GM12878 (cell line): Measurements from ENCODE around the gene MAP2K2. TPM values are rescaled to one million over a fixed set of nuclear protein-coding genes. Genes with fewer than 3 reads are reported as not detected.

Experiments used
- ATAC-seq: fragments of 200-7000 bp; cut with Tn5 transposase; 3 replicates; pipeline ENCODE4 v1.9.1; 2020; ENCODE audit warnings: mild to moderate bottlenecking, moderate library complexity
- BruUV-seq: library from RNA; stranded (reverse); fragments of 400-500 nt; replicated peaks from 2 replicates; lab custom pipeline; 2021; lab: Mats Ljungman, UMichigan
- CTCF ChIA-PET: fragments of 300-600 bp; sonication (Branson Sonifier 250); formaldehyde crosslinking; extraction: SDS; loops from one replicate; lab custom pipeline; 2021; ENCODE audit warnings: inconsistent platforms; lab: Yijun Ruan, JAX
- POLR2A ChIA-PET: fragments of 350-600 bp; formaldehyde crosslinking; extraction: SDS; loops from one replicate; lab custom pipeline; 2021; ENCODE audit warnings: inconsistent platforms; lab: Charles Lee
- RAD21 ChIA-PET: fragments of 300-600 bp; sonication (Branson Sonifier 250); formaldehyde crosslinking; loops from one replicate; lab custom pipeline; 2023; ENCODE audit warnings: antibody characterized with exemption; ENCODE audit not compliant: unreplicated experiment; lab: Charles Lee
- SMC1A ChIA-PET: fragments of 300-600 bp; sonication (Branson Sonifier 250); formaldehyde crosslinking; loops from one replicate; lab custom pipeline; 2023; ENCODE audit not compliant: unreplicated experiment, uncharacterized antibody; lab: Charles Lee
- DNase-seq: peaks from one replicate; pipeline ENCODE4 v3.0.0-alpha.2; 2011; ENCODE audit warnings: low read depth, low spot score
- FAIRE-seq: peaks from 3 replicates; lab custom pipeline; 2011; peaks lifted over from hg19 to GRCh38; lab: Jason Lieb, UNC
- H2AFZ ChIP-seq: 2 replicates; pipeline ENCODE4 v1.6.0; 2011; ENCODE audit warnings: low read depth, low read length, control low read depth; ENCODE audit not compliant: control insufficient read depth
- H3K27ac ChIP-seq: 2 replicates; pipeline ENCODE4 v1.5.1; 2011; ENCODE audit warnings: control low read depth; ENCODE audit not compliant: control insufficient read depth, insufficient read depth
- H3K27me3 ChIP-seq, 2 experiments: replicated peaks in 1 of 2; 2 replicates each; pipeline versions ENCODE4 v1.6.0 to v1.6.1; 2011; ENCODE audit warnings: low read length in 1 of 2; ENCODE audit not compliant: control insufficient read depth in 2 of 2, insufficient read depth in 2 of 2
- H3K36me3 ChIP-seq, 2 experiments: 2 replicates each; pipeline ENCODE4 v1.5.1; 2011; ENCODE audit warnings: low read length in 1 of 2; ENCODE audit not compliant: control insufficient read depth in 2 of 2, insufficient read depth in 2 of 2
- H3K4me1 ChIP-seq: 2 replicates; pipeline ENCODE4 v1.6.1; 2011; ENCODE audit warnings: mild to moderate bottlenecking, low read length, moderate library complexity, mixed read lengths; ENCODE audit not compliant: control insufficient read depth, insufficient read depth
- H3K4me2 ChIP-seq: 2 replicates; pipeline ENCODE4 v1.6.0; 2011; ENCODE audit warnings: control low read depth; ENCODE audit not compliant: control insufficient read depth, insufficient read depth
- H3K4me3 ChIP-seq: fragments of 200-600 bp; sonication (generic); 2 replicates; pipeline ENCODE4 v1.5.1; 2016
- H3K79me2 ChIP-seq: 2 replicates; pipeline ENCODE4 v1.6.0; 2011; ENCODE audit warnings: low read length; ENCODE audit not compliant: control insufficient read depth, insufficient read depth
- H3K9ac ChIP-seq: 2 replicates; pipeline ENCODE4 v1.8.0; 2011; ENCODE audit warnings: low read length, control low read depth, mixed read lengths; ENCODE audit not compliant: control insufficient read depth, insufficient read depth
- H3K9me3 ChIP-seq: replicated peaks from 3 replicates; pipeline ENCODE4 v1.5.1; 2011; ENCODE audit warnings: mild to moderate bottlenecking, low read length; ENCODE audit not compliant: control insufficient read depth, insufficient read depth
- H4K20me1 ChIP-seq: 2 replicates; pipeline ENCODE4 v1.6.0; 2011; ENCODE audit not compliant: control insufficient read depth, insufficient read depth
- EP300 ChIP-seq, 2 experiments: fragments of 150-350 bp in 1 of 2; IDR thresholded peaks; 2 replicates each; pipeline ENCODE4 v1.6.1; 2011 to 2012; ENCODE audit warnings: low read depth in 2 of 2, low read length in 2 of 2, borderline replicate concordance in 1 of 2, improper control_type of control experiment in 1 of 2, inconsistent platforms in 1 of 2; ENCODE audit not compliant: control insufficient read depth in 1 of 2
- EZH2 ChIP-seq: IDR thresholded peaks from 2 replicates; pipeline ENCODE4 v1.6.1; 2012; ENCODE audit warnings: low read depth, mild to moderate bottlenecking, control low read depth, inconsistent platforms, low read length, borderline replicate concordance; ENCODE audit not compliant: control insufficient read depth
- KLF5 ChIP-seq: fragments of 450-650 bp; IDR thresholded peaks from 2 replicates; pipeline ENCODE4 v1.6.1; 2014; ENCODE audit warnings: mild to moderate bottlenecking; ENCODE audit not compliant: partially characterized antibody
- NBN ChIP-seq: fragments of 450-650 bp; IDR thresholded peaks from 2 replicates; pipeline ENCODE4 v1.6.1; 2016
- NFIC ChIP-seq: IDR thresholded peaks from 2 replicates; pipeline ENCODE4 v1.6.1; 2012; ENCODE audit warnings: low read depth, mild to moderate bottlenecking, inconsistent platforms, low read length, moderate library complexity
- PAX8 ChIP-seq: fragments of 450-650 bp; IDR thresholded peaks from 2 replicates; pipeline ENCODE4 v1.6.1; 2017; ENCODE audit warnings: mild to moderate bottlenecking, moderate library complexity
- RFX5 ChIP-seq: IDR thresholded peaks from 2 replicates; pipeline ENCODE4 v1.6.1; 2011; ENCODE audit warnings: low read depth, low read length, improper control_type of control experiment
- SMC3 ChIP-seq: IDR thresholded peaks from 2 replicates; pipeline ENCODE4 v1.6.1; 2011; ENCODE audit warnings: low read length, improper control_type of control experiment, borderline replicate concordance
- SP1 ChIP-seq: IDR thresholded peaks from one replicate; pipeline ENCODE4 v1.6.1; 2011; ENCODE audit warnings: low read depth, low read length
- ZZZ3 ChIP-seq: IDR thresholded peaks from 2 replicates; pipeline ENCODE4 v1.6.1; 2011; ENCODE audit warnings: low read depth; ENCODE audit not compliant: control insufficient read depth, insufficient read length
- WGBS: methylation state at CpG from one replicate; pipeline ENCODE4 v1.1.6; 2016; ENCODE audit warnings: low lambda C conversion rate; ENCODE audit not compliant: insufficient replicate concordance, insufficient coverage; ENCODE audit errors: missing lambda C conversion rate; 5-methylcytosine and 5-hydroxymethylcytosine counted together
- in situ Hi-C: fragments of 300-500 bp; cut with MboI; formaldehyde crosslinking; loops from 9 replicates; pipeline ENCODE4 v1.14.3; 2018; ENCODE audit warnings: mixed read lengths
- intact Hi-C: fragments of 100-400 bp; cut with micrococcal nuclease; formaldehyde crosslinking; loops from one replicate; pipeline ENCODE4 v1.14.2; 2022; ENCODE audit not compliant: unreplicated experiment
- polyA plus RNA-seq, 11 experiments: library from polyadenylated mRNA; depleted of rRNA in 4 of 11; unstranded in 6 of 11; stranded (reverse) in 5 of 11; fragments of >200 nt; fragmentation: Nextera tagmentation in 4 of 11; fragmentation: Illumina TruSeq in 1 of 11; extraction: Ambion mirVana in 4 of 11; extraction: Trizol in 1 of 11; gene quantifications; 1 replicate in 1 of 11; 2 replicates in 10 of 11; pipeline versions ENCODE4 v1.2.1 to v1.2.3, GENCODE V29; 2011 to 2016; ENCODE audit warnings: inconsistent platforms in 2 of 11, missing spikeins in 2 of 11, low read depth in 1 of 11
- total RNA-seq, 4 experiments: library from RNA; depleted of rRNA in 3 of 4; stranded (reverse); fragments of >200 nt in 3 of 4; fragmentation: Illumina TruSeq in 1 of 4; extraction: Trizol in 1 of 4; gene quantifications; 2 replicates each; pipeline versions ENCODE4 v1.2.1 to v1.2.3, GENCODE V29; 2013 to 2021

Gene MAP2K2
- total and polyA plus RNA-seq, 10 of the 15 experiments (the other 5 are each of a cell fraction or from before 2014, with no cell fraction given), result 1.00 to 210 (median 53.5) TPM

DNA sequence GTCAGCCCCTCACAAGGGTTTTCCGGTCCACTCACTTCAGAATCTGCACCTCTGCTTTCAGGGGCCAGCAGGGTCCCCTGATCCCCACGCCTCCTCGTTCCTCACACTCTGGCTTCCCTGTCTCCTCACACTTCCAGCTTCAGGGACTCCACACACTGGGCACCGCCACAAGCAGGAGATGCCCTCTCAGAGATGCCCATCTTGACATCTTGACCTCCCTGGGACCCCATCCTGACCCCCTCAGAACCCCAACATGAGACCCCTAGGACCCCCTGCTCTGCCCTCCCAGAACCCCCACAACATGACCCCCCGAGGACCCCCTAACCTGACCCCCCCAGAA is 2.7 kb downstream of the MAP2K2 start:
- intact Hi-C loops (loop anchor here (5.0 kb wide), 1 partner anchor 134 kb away; the partner anchor contains the start of gene EEF2), in situ Hi-C loops (no loop called here)
- no peaks in the 10 kb centered on the region for H3K9me3 ChIP-seq
- peaks cover 4% of the 10 kb centered on the region for H3K4me1 ChIP-seq
- DNase-seq (no peak), ATAC-seq (no peak), FAIRE-seq (no peak)
- peaks cover 32% of the 10 kb centered on the region for H3K79me2 ChIP-seq
- H3K4me2 ChIP-seq, result no peak overlapping the region
- H3K27ac ChIP-seq, result no peak overlapping the region
- BruUV-seq, result no TSS peak
- H2AFZ ChIP-seq, result no peak overlapping the region
- H4K20me1 ChIP-seq, result no peaks in the 10 kb centered on the region
- CTCF ChIA-PET, result interaction anchor here (3.7 kb wide), 1 partner anchor 19 kb away, joined by 22 read pairs; no protein-coding TSS in a partner anchor
- RAD21 ChIA-PET, result no interaction called here
- TF ChIP-seq ZZZ3 (no peak), NBN (no peak), EZH2 (no peak), SP1 (no peak), RFX5 (no peak), SMC3 (no peak), NFIC (no peak), PAX8 (no peak), EP300 (IDR thresholded peaks at IDR 0.05; ENCODE audit: borderline replicate concordance in 1 of 2, control insufficient read depth in 1 of 2, low read depth in 2 of 2, low read length in 2 of 2) (no peak), KLF5 (no peak)
- H3K27me3 ChIP-seq, result no peaks in the 10 kb centered on the region
- 93% methylated on average over 4 of the region's 5 CpGs for WGBS
- SMC1A ChIA-PET, result no interaction called here
- peaks cover 6% of the 10 kb centered on the region in 2 experiments; a peak in 3 of 4 replicates for H3K36me3 ChIP-seq
- H3K4me3 ChIP-seq, result no peak overlapping the region
- H3K9ac ChIP-seq, result no peak overlapping the region
- POLR2A ChIA-PET, result no interaction called here
